ENCODE data around the gene RTL10.

Gene RTL10

GRCh38 chr22:19808873-19809478, 45.7 kb downstream of the RTL10 start:
- DNase-seq (ENCODE audit: low read depth) = no peak

GRCh38 chr22:19807914-19808872, 46.5 kb downstream of the RTL10 start:
- DNase-seq (ENCODE audit: low read depth) = no peak

- no peak for DNase-seq (ENCODE audit: low read depth)
These were observed 47.3 kb downstream of the RTL10 start for GRCh38 chr22:19807161-19807913.

GRCh38 chr22:19806213-19807160, 48.2 kb downstream of the RTL10 start:
- DNase-seq (ENCODE audit: low read depth) = peak; percentile 46

- peak; percentile 59 for DNase-seq (ENCODE audit: low read depth)
These were observed 48.9 kb downstream of the RTL10 start for GRCh38 chr22:19805821-19806212.
